ENCODE data around the gene ASPHD2.

Gene ASPHD2

GRCh38 chr22:26453812-26454500 lies 24.9 kb downstream of the ASPHD2 start:
- no peak overlapping the region for H3K27ac ChIP-seq (replicated peaks; ENCODE audit: low read length)
- H3K14ac ChIP-seq (ENCODE audit: low read length) = no peak overlapping the region
- H3K4me1 ChIP-seq (ENCODE audit: control insufficient read depth in 2 of 2, insufficient read depth in 1 of 2, low read depth in 1 of 2, low read length in 2 of 2) = no peaks in the 10 kb centered on the region
- H3K79me1 ChIP-seq (ENCODE audit: low read depth, low read length) = no peaks in the 10 kb centered on the region
- peaks cover 39 to 82% of the 10 kb centered on the region in 2 donors for H3K36me3 ChIP-seq (replicated peaks in 1 of 2; ENCODE audit: control insufficient read depth in 2 of 2, insufficient read depth in 2 of 2, low read length in 2 of 2)
- peak overlapping the region; percentile 34 for H3K9ac ChIP-seq (ENCODE audit: low read depth, low read length, poor library complexity)
- no peak overlapping the region for H3K4me2 ChIP-seq (ENCODE audit: insufficient read depth, low read length, poor library complexity, severe bottlenecking)
- no peak overlapping the region for H2BK15ac ChIP-seq (ENCODE audit: low read length)
- H2BK12ac ChIP-seq (ENCODE audit: low read length) = peak overlapping the region; percentile 18
- H2AK5ac ChIP-seq (ENCODE audit: low read depth, low read length) = no peak overlapping the region
- no peak overlapping the region for H3K4ac ChIP-seq (ENCODE audit: low read length)
- no peak overlapping the region for H2AFZ ChIP-seq (ENCODE audit: low read length)
- peak overlapping the region; percentile 17 for H2BK5ac ChIP-seq (ENCODE audit: low read length)
- H4K91ac ChIP-seq (ENCODE audit: low read depth, low read length, poor library complexity) = no peak overlapping the region
- no peak overlapping the region for H2BK120ac ChIP-seq (ENCODE audit: low read depth, low read length)
- no CpG with 5 or more reads among the region's 5 CpGs for WGBS, 2 donors (ENCODE audit: extremely low coverage in 2 of 2, insufficient read length in 2 of 2, insufficient replicate concordance in 1 of 2)
- peak overlapping the region in 1 of 2 donors; percentile 51 for H3K4me3 ChIP-seq (ENCODE audit: low read length in 2 of 2)
- H3K23ac ChIP-seq (ENCODE audit: low read depth, low read length, poor library complexity) = no peak overlapping the region
- no peak overlapping the region for H4K8ac ChIP-seq (ENCODE audit: low read depth, low read length)
- no peaks in the 10 kb centered on the region for H3K27me3 ChIP-seq (ENCODE audit: control insufficient read depth in 3 of 3, insufficient read depth in 3 of 3, low read depth in 1 of 3, low read length in 3 of 3)
- no peak overlapping the region for H3K18ac ChIP-seq (ENCODE audit: low read length)
- DNase-seq (ENCODE audit: low spot score) = no peak
- H3K9me3 ChIP-seq (replicated peaks in 1 of 2; ENCODE audit: control insufficient read depth in 2 of 2, insufficient read depth in 1 of 2, low read depth in 1 of 2, low read length in 2 of 2) = peaks cover 0 to 2% of the 10 kb centered on the region in 2 donors

- H3K9me3 ChIP-seq (replicated peaks in 1 of 2; ENCODE audit: control insufficient read depth in 2 of 2, insufficient read depth in 1 of 2, low read depth in 1 of 2, low read length in 2 of 2) = peaks cover 0 to 2% of the 10 kb centered on the region in 2 donors
- H3K4me1 ChIP-seq (ENCODE audit: control insufficient read depth in 2 of 2, insufficient read depth in 1 of 2, low read depth in 1 of 2, low read length in 2 of 2) = peaks cover 2 to 3% of the 10 kb centered on the region in 2 donors
- no peak overlapping the region for H2BK12ac ChIP-seq (ENCODE audit: low read length)
- no peak overlapping the region for H2AK5ac ChIP-seq (ENCODE audit: low read depth, low read length)
- no peak overlapping the region for H4K8ac ChIP-seq (ENCODE audit: low read depth, low read length)
- no peak overlapping the region for H3K4ac ChIP-seq (ENCODE audit: low read length)
- no peak overlapping the region for H2BK15ac ChIP-seq (ENCODE audit: low read length)
- no peak overlapping the region for H3K14ac ChIP-seq (ENCODE audit: low read length)
- H3K27ac ChIP-seq (replicated peaks; ENCODE audit: low read length) = no peak overlapping the region
- no peaks in the 10 kb centered on the region for H3K79me1 ChIP-seq (ENCODE audit: low read depth, low read length)
- no peaks in the 10 kb centered on the region for H3K27me3 ChIP-seq (ENCODE audit: control insufficient read depth in 3 of 3, insufficient read depth in 3 of 3, low read depth in 1 of 3, low read length in 3 of 3)
- H3K9ac ChIP-seq (ENCODE audit: low read depth, low read length, poor library complexity) = no peak overlapping the region
- H2AFZ ChIP-seq (ENCODE audit: low read length) = no peak overlapping the region
- H2BK5ac ChIP-seq (ENCODE audit: low read length) = no peak overlapping the region
- H3K23ac ChIP-seq (ENCODE audit: low read depth, low read length, poor library complexity) = peak overlapping the region; percentile 8
- H4K91ac ChIP-seq (ENCODE audit: low read depth, low read length, poor library complexity) = no peak overlapping the region
- WGBS, 2 donors (ENCODE audit: extremely low coverage in 2 of 2, insufficient read length in 2 of 2, insufficient replicate concordance in 1 of 2) = no CpG with 5 or more reads among the region's 26 CpGs
- H3K36me3 ChIP-seq (replicated peaks in 1 of 2; ENCODE audit: control insufficient read depth in 2 of 2, insufficient read depth in 2 of 2, low read length in 2 of 2) = peaks cover 36 to 85% of the 10 kb centered on the region in 2 donors
- H3K4me2 ChIP-seq (ENCODE audit: insufficient read depth, low read length, poor library complexity, severe bottlenecking) = no peak overlapping the region
- DNase-seq (ENCODE audit: low spot score) = no peak
- no peak overlapping the region for H2BK120ac ChIP-seq (ENCODE audit: low read depth, low read length)
- no peak overlapping the region for H3K18ac ChIP-seq (ENCODE audit: low read length)
- H3K4me3 ChIP-seq (ENCODE audit: low read length in 2 of 2) = no peak overlapping the region
Observed at GRCh38 chr22:26457661-26458272, 28.7 kb downstream of the ASPHD2 start.

GRCh38 chr22:26460202-26460601 lies 31.1 kb downstream of the ASPHD2 start:
- WGBS, 2 donors (ENCODE audit: extremely low coverage in 2 of 2, insufficient read length in 2 of 2, insufficient replicate concordance in 1 of 2) = no CpG with 5 or more reads among the region's 6 CpGs
- H2BK12ac ChIP-seq (ENCODE audit: low read length) = no peak overlapping the region
- peaks cover 5 to 14% of the 10 kb centered on the region in 2 donors for H3K4me1 ChIP-seq (ENCODE audit: control insufficient read depth in 2 of 2, insufficient read depth in 1 of 2, low read depth in 1 of 2, low read length in 2 of 2)
- DNase-seq (ENCODE audit: low spot score) = no peak
- no peak overlapping the region for H3K4me3 ChIP-seq (ENCODE audit: low read length in 2 of 2)
- H2AK5ac ChIP-seq (ENCODE audit: low read depth, low read length) = no peak overlapping the region
- no peaks in the 10 kb centered on the region for H3K79me1 ChIP-seq (ENCODE audit: low read depth, low read length)
- H4K8ac ChIP-seq (ENCODE audit: low read depth, low read length) = no peak overlapping the region
- no peak overlapping the region for H2BK15ac ChIP-seq (ENCODE audit: low read length)
- H3K18ac ChIP-seq (ENCODE audit: low read length) = no peak overlapping the region
- H3K4ac ChIP-seq (ENCODE audit: low read length) = no peak overlapping the region
- no peak overlapping the region for H3K4me2 ChIP-seq (ENCODE audit: insufficient read depth, low read length, poor library complexity, severe bottlenecking)
- H3K14ac ChIP-seq (ENCODE audit: low read length) = no peak overlapping the region
- no peak overlapping the region for H2BK120ac ChIP-seq (ENCODE audit: low read depth, low read length)
- H3K9ac ChIP-seq (ENCODE audit: low read depth, low read length, poor library complexity) = no peak overlapping the region
- no peak overlapping the region for H2BK5ac ChIP-seq (ENCODE audit: low read length)
- H3K27ac ChIP-seq (replicated peaks; ENCODE audit: low read length) = no peak overlapping the region
- no peaks in the 10 kb centered on the region for H3K27me3 ChIP-seq (ENCODE audit: control insufficient read depth in 3 of 3, insufficient read depth in 3 of 3, low read depth in 1 of 3, low read length in 3 of 3)
- no peak overlapping the region for H2AFZ ChIP-seq (ENCODE audit: low read length)
- no peaks in the 10 kb centered on the region for H3K9me3 ChIP-seq (replicated peaks in 1 of 2; ENCODE audit: control insufficient read depth in 2 of 2, insufficient read depth in 1 of 2, low read depth in 1 of 2, low read length in 2 of 2)
- no peak overlapping the region for H3K23ac ChIP-seq (ENCODE audit: low read depth, low read length, poor library complexity)
- H4K91ac ChIP-seq (ENCODE audit: low read depth, low read length, poor library complexity) = no peak overlapping the region
- H3K36me3 ChIP-seq (replicated peaks in 1 of 2; ENCODE audit: control insufficient read depth in 2 of 2, insufficient read depth in 2 of 2, low read length in 2 of 2) = peaks cover 39 to 93% of the 10 kb centered on the region in 2 donors

GRCh38 chr22:26461188-26461810 lies 32.2 kb downstream of the ASPHD2 start:
- no peak overlapping the region for H3K23ac ChIP-seq (ENCODE audit: low read depth, low read length, poor library complexity)
- no peak overlapping the region for H2AFZ ChIP-seq (ENCODE audit: low read length)
- no peak overlapping the region for H3K4ac ChIP-seq (ENCODE audit: low read length)
- H3K79me1 ChIP-seq (ENCODE audit: low read depth, low read length) = no peaks in the 10 kb centered on the region
- H2BK120ac ChIP-seq (ENCODE audit: low read depth, low read length) = no peak overlapping the region
- peaks cover 5 to 14% of the 10 kb centered on the region in 2 donors for H3K4me1 ChIP-seq (ENCODE audit: control insufficient read depth in 2 of 2, insufficient read depth in 1 of 2, low read depth in 1 of 2, low read length in 2 of 2)
- no peaks in the 10 kb centered on the region for H3K9me3 ChIP-seq (replicated peaks in 1 of 2; ENCODE audit: control insufficient read depth in 2 of 2, insufficient read depth in 1 of 2, low read depth in 1 of 2, low read length in 2 of 2)
- no peak overlapping the region for H3K18ac ChIP-seq (ENCODE audit: low read length)
- H2BK12ac ChIP-seq (ENCODE audit: low read length) = no peak overlapping the region
- DNase-seq (ENCODE audit: low spot score) = peak; percentile 63
- no peak overlapping the region for H3K14ac ChIP-seq (ENCODE audit: low read length)
- no peak overlapping the region for H2AK5ac ChIP-seq (ENCODE audit: low read depth, low read length)
- WGBS, 2 donors (ENCODE audit: extremely low coverage in 2 of 2, insufficient read length in 2 of 2, insufficient replicate concordance in 1 of 2) = no CpG with 5 or more reads among the region's 3 CpGs
- H2BK15ac ChIP-seq (ENCODE audit: low read length) = no peak overlapping the region
- H3K36me3 ChIP-seq (replicated peaks in 1 of 2; ENCODE audit: control insufficient read depth in 2 of 2, insufficient read depth in 2 of 2, low read length in 2 of 2) = peaks cover 41 to 96% of the 10 kb centered on the region in 2 donors
- no peak overlapping the region for H3K4me2 ChIP-seq (ENCODE audit: insufficient read depth, low read length, poor library complexity, severe bottlenecking)
- no peak overlapping the region for H2BK5ac ChIP-seq (ENCODE audit: low read length)
- no peak overlapping the region for H4K91ac ChIP-seq (ENCODE audit: low read depth, low read length, poor library complexity)
- H3K27ac ChIP-seq (replicated peaks; ENCODE audit: low read length) = no peak overlapping the region
- no peak overlapping the region for H4K8ac ChIP-seq (ENCODE audit: low read depth, low read length)
- H3K27me3 ChIP-seq (ENCODE audit: control insufficient read depth in 3 of 3, insufficient read depth in 3 of 3, low read depth in 1 of 3, low read length in 3 of 3) = no peaks in the 10 kb centered on the region
- no peak overlapping the region for H3K9ac ChIP-seq (ENCODE audit: low read depth, low read length, poor library complexity)
- H3K4me3 ChIP-seq (ENCODE audit: low read length in 2 of 2) = no peak overlapping the region

All from neuronal stem cell (in vitro differentiated cells).